SU-DHL-6 (cell line): ENCODE results near the gene MTF1.

ENCODE experiments used
- CTCF ChIP-seq: fragments of 200-600 bp; sonication (generic); IDR thresholded peaks from one replicate; pipeline ENCODE4 v1.5.1; 2017; ENCODE audit warnings: antibody characterized with exemption, mild to moderate bottlenecking, low read length, moderate library complexity; ENCODE audit not compliant: insufficient read depth, poor library complexity, severe bottlenecking
- EZH2phosphoT487 ChIP-seq: fragments of 200-600 bp; sonication (generic), shearing (Covaris generic); conservative IDR thresholded peaks from 2 replicates; pipeline ENCODE4 v1.6.1; 2018; ENCODE audit warnings: mild to moderate bottlenecking, antibody characterized with exemption, low read length, moderate library complexity, mixed read lengths

GRCh38 chr1:37901191-37901892, 42.0 kb upstream of the MTF1 start:
- TF ChIP-seq CTCF = no peak
- no peak for TF ChIP-seq EZH2phosphoT487
